ENCODE measurements around the gene RNF227.

DNA sequence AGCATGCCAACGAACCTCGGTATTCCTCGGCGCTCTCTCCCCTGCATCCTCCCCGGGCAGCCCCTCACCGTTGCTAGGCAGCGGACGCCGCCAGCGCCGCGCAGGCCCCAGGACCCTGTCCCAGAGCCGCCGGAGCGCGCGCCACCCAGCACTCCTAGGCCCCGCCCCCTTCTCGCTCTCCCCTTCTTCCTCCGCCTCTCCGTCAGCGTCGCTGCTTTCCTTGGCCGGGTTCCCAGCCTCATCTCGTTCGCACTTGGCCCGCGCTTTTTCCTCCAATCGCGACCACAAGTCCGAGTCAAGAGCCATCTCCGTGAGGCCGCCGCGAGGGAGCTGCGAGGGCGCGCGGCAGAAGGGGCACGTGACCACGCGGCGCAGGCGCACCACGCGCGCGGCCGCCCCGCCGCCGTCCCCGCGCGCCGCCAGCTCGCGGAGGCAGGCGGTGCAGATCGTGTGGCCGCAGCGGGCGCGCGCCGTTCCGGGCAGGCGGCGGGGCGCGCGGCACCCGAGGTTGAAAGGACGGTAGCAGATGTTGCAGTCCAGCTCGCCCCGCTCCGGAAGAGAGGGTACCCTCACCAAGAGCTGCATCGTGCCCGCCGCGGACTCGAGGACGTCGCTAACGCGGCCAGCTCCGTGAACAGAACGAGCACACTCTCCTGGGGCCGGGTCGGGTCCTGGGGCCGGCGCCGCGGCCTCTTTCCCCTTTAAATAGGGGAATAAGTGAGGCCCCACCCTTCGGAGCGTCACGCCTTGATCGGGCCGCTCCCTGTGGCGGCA is at the start of gene RNF227:
- no peak for TF ChIP-seq CTCF (conservative IDR thresholded peaks at IDR 0.05; ENCODE audit: low read length)
- no peak for TF ChIP-seq EZH2phosphoT487 (IDR thresholded peaks at IDR 0.05; ENCODE audit: borderline replicate concordance)
